Colonic mucosa (tissue), 4 donors: ENCODE measurements around the gene RAPGEF6. TPM values are rescaled to one million over a fixed set of nuclear protein-coding genes. Genes with fewer than 3 reads are reported as not detected.

Source experiments
- DNase-seq: peaks from one replicate; pipeline ENCODE4 v3.0.0-alpha.2; 2020
- H3K27ac ChIP-seq: fragments of 200-600 bp; one replicate; pipeline ENCODE4 v1.8.0; 2021
- H3K27me3 ChIP-seq: fragments of 200-600 bp; one replicate; pipeline ENCODE4 v1.8.0; 2021
- H3K36me3 ChIP-seq: fragments of 200-600 bp; one replicate; pipeline ENCODE4 v1.8.0; 2021
- H3K4me1 ChIP-seq: fragments of 200-600 bp; one replicate; pipeline ENCODE4 v1.8.0; 2021; ENCODE audit warnings: mild to moderate bottlenecking
- H3K4me3 ChIP-seq: fragments of 200-600 bp; one replicate; pipeline ENCODE4 v1.8.0; 2021
- H3K9ac ChIP-seq, 2 donors: one replicate each; pipeline ENCODE4 v1.7.0; 2013; ENCODE audit warnings: control low read depth in 2 of 2, low read depth in 2 of 2, low read length in 2 of 2
- H3K9me3 ChIP-seq: fragments of 200-600 bp; one replicate; pipeline ENCODE4 v1.8.0; 2021
- intact Hi-C: fragments of 100-400 bp; cut with DNase I; formaldehyde crosslinking; loops from one replicate; pipeline ENCODE4 v1.14.1; 2022
- total RNA-seq, 2 donors: library from RNA; stranded (reverse); fragmentation: NEBNext Ultra II Directional in 1 of 2; extraction: Animal tissue kit (Norgen Biotek cat#: 25700) in 1 of 2; gene quantifications; one replicate each; pipeline ENCODE4 v1.2.1, GENCODE V29; 2021
- TF ChIP-seq, protein P1 (sequence below): fragments of 200-600 bp; IDR thresholded peaks from one replicate; pipeline ENCODE4 v1.8.0; 2022; ENCODE audit warnings: antibody characterized with exemption, mild to moderate bottlenecking
- donor health status: healthy.
- donor health status: DM: no; HTN: no; CAD: no.
- donor health status: DM: no; HTN: no; CAD: no.

RAPGEF6 gene
- total RNA-seq, 2 donors from 2014 or later = 14.9 to 16.2 TPM

DNA sequence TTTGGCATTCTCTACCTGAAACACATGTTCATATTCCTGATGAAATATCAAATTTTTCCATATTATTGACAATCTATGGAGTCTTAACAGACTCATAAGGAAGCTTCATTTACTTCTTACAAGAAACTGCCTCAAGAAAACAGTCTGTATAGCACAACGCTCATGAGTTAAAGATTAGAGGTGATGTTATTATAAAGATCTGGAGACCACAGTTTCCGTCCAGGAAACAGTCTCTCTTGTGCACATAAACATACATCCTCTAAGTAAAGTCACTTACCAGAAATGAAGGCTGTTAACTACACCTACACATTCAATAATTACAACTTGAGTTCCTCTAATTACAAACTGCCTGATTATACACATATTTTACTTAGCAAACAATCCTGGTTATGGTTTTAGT is 86.9 kb downstream of the RAPGEF6 start:
- no peaks in the 10 kb centered on the region for H3K4me1 ChIP-seq
- H3K27ac ChIP-seq = peak overlapping the region; percentile 8
- no peaks in the 10 kb centered on the region for H3K36me3 ChIP-seq
- DNase-seq = no peak
- intact Hi-C loops = no loop called here
- no peak overlapping the region for H3K9ac ChIP-seq
- no peaks in the 10 kb centered on the region for H3K27me3 ChIP-seq
- no peaks in the 10 kb centered on the region for H3K9me3 ChIP-seq
- TF ChIP-seq, protein P1, sequence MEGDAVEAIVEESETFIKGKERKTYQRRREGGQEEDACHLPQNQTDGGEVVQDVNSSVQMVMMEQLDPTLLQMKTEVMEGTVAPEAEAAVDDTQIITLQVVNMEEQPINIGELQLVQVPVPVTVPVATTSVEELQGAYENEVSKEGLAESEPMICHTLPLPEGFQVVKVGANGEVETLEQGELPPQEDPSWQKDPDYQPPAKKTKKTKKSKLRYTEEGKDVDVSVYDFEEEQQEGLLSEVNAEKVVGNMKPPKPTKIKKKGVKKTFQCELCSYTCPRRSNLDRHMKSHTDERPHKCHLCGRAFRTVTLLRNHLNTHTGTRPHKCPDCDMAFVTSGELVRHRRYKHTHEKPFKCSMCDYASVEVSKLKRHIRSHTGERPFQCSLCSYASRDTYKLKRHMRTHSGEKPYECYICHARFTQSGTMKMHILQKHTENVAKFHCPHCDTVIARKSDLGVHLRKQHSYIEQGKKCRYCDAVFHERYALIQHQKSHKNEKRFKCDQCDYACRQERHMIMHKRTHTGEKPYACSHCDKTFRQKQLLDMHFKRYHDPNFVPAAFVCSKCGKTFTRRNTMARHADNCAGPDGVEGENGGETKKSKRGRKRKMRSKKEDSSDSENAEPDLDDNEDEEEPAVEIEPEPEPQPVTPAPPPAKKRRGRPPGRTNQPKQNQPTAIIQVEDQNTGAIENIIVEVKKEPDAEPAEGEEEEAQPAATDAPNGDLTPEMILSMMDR = no peak
- no peak overlapping the region for H3K4me3 ChIP-seq

DNA sequence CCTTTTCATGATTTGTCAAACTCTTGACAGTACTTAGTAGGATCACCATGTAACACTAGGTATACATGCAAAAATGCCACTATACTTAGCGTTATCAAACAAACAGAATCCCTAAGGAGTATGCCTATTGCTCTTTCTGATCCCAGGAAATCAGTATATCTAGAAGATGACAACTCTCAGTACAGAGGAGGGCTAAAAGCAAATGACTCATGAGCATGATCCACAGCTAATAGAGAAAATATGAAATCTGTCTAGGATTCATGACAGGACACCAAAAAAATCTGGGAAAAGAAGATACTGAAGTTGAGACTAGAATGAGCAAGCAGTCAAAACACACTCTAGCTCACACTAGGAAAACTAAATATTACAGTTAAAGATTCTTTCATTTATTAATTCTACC is 89.2 kb downstream of the RAPGEF6 start:
- Histone ChIP-seq H3K4me1 (no peaks in the 10 kb centered on the region), H3K9me3 (no peaks in the 10 kb centered on the region), H3K36me3 (no peaks in the 10 kb centered on the region), H3K9ac (no peak overlapping the region), H3K27ac (no peak overlapping the region), H3K4me3 (no peak overlapping the region), H3K27me3 (no peaks in the 10 kb centered on the region)
- intact Hi-C loops = no loop called here
- DNase-seq = no peak
- TF ChIP-seq, protein P1 = no peak

- Histone ChIP-seq H3K27ac (no peak overlapping the region), H3K9me3 (no peaks in the 10 kb centered on the region), H3K27me3 (no peaks in the 10 kb centered on the region), H3K4me3 (no peak overlapping the region), H3K9ac (no peak overlapping the region), H3K4me1 (no peaks in the 10 kb centered on the region), H3K36me3 (no peaks in the 10 kb centered on the region)
- DNase-seq = no peak
- intact Hi-C loops = no loop called here
- TF ChIP-seq, protein P1 = no peak
These were observed 92.3 kb downstream of the RAPGEF6 start for GRCh38 chr5:131542723-131543122.

- intact Hi-C loops = no loop called here
- no peak for DNase-seq
- no peaks in the 10 kb centered on the region for H3K36me3 ChIP-seq
- no peaks in the 10 kb centered on the region for H3K9me3 ChIP-seq
- no peak overlapping the region for H3K4me3 ChIP-seq
- peaks cover 4% of the 10 kb centered on the region for H3K4me1 ChIP-seq
- TF ChIP-seq, protein P1 = no peak
- no peak overlapping the region for H3K27ac ChIP-seq
- no peaks in the 10 kb centered on the region for H3K27me3 ChIP-seq
- no peak overlapping the region for H3K9ac ChIP-seq
These were observed 93.3 kb downstream of the RAPGEF6 start for GRCh38 chr5:131541762-131542161.

DNA sequence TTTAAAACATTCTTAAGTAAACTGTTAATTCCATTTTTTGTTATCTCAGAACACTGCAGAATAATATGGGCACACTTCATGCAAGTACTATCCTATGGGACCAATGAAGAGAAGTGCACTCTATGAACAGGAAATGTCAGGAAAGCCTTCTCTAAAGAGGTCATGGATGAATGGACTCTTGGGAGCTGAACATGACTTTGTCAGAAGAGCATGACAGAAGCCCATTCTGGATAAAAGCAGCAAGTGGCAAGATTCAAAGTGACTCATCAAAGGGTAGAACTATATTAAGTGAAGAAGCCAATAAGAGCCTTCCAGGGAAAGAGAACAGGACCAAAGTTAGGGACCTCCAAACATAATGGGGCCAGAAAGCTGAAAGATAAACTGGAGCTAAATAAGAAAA is 94.0 kb downstream of the RAPGEF6 start:
- Histone ChIP-seq H3K36me3 (no peaks in the 10 kb centered on the region), H3K4me3 (no peak overlapping the region), H3K27me3 (no peaks in the 10 kb centered on the region), H3K4me1 (peaks cover 7% of the 10 kb centered on the region), H3K9ac (no peak overlapping the region), H3K27ac (no peak overlapping the region), H3K9me3 (no peaks in the 10 kb centered on the region)
- DNase-seq = no peak
- TF ChIP-seq, protein P1 = no peak
- intact Hi-C loops = no loop called here

- TF ChIP-seq, protein P1 = no peak
- Histone ChIP-seq H3K27ac (no peak overlapping the region), H3K9ac (no peak overlapping the region), H3K36me3 (no peaks in the 10 kb centered on the region), H3K4me1 (peaks cover 7% of the 10 kb centered on the region), H3K4me3 (no peak overlapping the region), H3K27me3 (no peaks in the 10 kb centered on the region), H3K9me3 (no peaks in the 10 kb centered on the region)
- intact Hi-C loops = no loop called here
- no peak for DNase-seq
These were observed 95.8 kb downstream of the RAPGEF6 start for GRCh38 chr5:131539251-131539650.
